GM04504 (cell line): ENCODE data around the gene AKAP13.

Experiments
- DNase-seq: peaks from one replicate; pipeline ENCODE4 v3.0.0-alpha.2; 2012; ENCODE audit warnings: low read depth

Gene AKAP13

DNA sequence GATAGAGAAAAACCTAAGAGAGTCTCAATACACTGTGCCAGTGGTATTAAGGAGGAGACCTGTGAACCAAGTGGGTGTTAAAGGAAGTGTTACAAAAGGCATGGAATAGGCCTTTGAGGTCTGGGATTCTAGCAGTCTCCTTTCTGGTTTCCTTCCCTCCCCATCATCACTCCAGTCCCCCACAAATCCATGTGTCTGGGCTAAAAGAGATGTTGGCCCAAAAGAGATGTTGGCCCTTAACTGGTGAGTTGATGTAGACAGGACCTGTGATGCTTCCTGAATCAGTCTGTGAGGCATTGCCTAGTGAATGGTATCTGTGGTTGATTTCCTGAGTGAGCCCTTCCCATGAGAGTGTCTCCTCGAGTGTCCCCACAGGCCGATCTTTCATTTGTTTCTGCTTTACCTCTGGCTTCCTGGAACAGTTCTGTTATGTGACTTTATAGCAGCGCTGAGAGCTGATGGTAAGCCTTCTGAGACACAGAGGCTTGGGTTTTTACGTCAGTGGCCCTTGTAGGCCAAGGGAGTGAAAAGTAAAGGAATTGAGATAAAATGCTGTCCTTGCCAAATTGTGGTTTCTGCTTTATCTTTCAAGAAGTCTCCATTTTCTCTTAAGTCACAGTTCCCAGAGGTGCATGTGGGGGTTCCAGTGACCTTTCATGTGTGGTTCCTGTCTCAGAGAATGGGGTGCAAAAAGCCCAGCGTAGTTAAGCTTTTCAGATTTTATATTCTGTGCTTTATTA lies 326.5 kb downstream of the AKAP13 start:
- no peak for DNase-seq

DNA sequence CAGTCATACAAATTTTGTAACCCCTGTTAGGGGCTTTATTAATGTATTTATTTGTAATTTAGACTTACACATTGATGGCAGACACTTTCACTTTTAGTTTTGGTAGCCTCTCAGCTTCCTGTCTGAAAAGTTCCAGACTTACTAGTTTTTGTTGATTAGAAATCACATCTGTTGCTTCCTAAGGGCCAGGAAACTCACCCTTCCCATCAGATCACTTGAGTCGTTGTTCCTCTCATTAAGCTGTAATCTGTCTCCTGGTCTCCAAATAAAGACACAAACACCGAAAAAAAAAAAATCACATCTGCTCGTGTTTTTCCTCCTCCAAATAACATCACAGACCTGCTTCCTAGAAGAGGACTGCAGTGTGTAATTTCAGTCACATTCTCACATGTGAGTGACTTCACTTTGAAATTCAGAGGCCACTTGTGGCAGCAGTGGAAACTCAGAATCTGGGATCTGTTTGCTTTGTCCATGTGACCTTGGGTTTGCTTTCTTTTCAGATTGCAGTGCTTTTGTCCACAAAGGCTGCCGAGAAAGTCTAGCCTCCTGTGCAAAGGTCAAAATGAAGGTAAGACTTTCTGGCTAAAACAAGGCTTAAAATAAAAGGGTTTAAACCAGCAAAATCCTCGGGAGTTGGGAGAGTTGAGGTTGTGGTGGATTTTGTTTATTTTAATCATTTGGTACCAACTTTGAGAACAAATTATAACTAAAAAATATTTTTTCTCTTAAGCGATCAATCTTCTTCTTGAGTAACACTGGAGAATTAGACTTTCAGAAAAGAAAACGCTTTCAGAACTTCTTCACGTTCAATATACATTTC lies 327.3 kb downstream of the AKAP13 start:
- DNase-seq: no peak

DNA sequence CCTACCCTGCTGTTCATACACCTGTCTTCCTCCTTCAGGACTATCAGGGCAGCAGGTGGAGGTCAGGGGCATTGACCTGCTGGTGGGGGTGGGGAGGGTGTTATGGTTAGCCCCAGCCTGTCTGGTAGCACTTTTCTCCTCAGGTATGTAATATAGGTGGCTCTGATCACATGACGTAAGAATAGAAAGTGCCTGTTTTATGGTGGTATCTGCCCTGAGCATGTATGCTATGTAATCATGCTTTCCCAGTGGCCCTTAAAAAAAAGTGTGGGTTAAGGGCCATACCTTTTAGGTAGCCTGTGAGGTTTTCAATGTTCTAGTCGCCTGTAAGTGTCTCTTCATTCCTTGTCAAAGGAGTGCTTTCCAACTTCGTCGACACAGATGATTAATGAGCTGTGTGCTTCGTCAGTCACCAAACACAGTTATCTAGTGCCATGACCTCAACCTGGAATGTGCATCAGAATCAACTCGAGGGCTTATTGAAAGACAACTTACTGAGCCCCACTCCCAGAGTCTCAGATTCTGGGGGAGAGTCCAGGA lies 328.1 kb downstream of the AKAP13 start:
- DNase-seq: no peak

DNA sequence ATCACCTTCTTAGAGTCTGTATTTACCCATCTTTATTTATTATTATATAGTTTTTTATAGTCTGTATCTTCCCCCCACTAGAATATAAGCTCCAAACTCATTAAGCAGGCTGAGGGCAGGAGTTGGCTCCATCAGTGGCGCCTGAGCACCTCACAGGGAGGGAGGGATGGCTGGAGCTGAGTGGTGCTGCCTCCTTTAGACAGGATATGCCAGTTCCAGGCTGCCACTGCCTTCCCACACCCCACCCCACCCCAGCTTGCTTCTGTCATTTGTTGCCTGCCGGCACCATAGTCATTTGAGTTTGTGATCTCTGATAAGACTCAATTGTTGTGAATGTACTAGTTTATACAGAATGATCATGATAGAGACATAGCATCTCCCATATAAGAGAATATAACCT lies 328.8 kb downstream of the AKAP13 start:
- DNase-seq: no peak

DNA sequence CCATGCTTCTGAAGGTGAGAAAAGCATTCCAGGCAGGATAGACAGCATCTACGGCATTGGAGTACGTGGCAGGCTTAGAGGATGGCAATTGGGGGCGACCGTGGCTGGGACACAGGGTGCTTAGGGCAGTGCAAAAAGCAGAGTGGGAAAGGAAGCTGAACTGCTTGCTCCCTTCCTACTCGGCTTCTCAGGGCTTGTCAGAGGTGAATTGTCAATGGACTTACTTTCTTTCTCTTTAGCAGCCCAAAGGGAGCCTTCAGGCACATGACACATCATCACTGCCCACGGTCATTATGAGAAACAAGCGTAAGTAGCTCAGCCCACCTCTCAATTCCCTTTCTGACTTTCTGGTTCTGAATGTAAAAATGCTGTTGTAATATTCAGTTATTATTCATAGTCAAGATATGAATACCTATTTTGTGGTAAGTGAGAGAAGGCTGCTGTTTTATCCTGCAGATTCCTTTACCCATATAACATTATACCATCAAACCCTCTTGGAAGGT lies 330.0 kb downstream of the AKAP13 start:
- DNase-seq: no peak

DNA sequence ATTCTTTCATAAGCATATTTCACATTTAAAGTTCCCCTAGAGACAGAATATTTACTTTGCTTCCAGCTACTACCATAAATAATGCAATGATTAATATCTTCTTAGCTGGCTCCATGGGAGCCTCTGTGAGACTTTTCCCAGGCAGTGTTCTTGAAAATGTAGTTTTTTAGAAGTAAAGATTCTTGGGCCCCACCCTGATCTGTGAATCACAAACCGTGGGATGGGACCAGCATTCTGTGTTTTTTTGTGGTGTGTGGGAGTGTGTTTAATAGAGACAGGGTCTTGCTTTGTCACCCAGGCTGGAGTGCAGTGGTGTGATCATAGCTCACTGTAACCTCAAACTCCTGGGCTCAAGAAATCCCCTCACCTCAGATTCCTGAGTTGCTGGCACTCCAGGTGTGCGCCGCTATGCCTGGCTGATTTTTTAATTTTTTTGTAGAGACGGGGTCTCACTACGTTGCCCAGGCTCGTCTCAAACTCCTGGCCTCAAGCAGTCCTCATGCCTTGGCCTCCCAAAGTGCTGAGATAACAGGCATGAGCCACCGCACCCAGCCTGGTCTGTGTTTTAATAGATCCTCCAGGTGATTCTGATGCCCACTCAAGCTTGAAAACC lies 331.3 kb downstream of the AKAP13 start:
- no peak for DNase-seq

DNA sequence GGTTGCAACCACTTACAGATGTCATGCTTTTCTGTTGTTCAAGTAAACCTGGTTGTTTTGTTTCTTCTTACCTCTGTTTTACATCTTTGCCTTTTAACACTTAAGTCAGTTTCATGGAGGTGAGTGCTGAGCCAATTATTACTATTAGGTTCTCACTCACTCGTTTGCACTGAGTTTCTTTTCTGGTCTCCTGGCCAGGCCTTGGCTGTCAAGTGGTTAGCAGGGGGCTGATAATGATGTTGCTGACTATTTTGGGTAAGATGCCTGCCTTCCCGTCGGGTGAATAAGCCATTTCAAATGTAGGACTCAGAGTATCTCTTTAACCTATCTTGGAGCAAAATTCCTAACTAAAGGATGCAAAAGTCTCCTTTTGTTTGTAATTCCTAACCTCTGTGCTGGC lies 335.9 kb downstream of the AKAP13 start:
- no peak for DNase-seq

DNA sequence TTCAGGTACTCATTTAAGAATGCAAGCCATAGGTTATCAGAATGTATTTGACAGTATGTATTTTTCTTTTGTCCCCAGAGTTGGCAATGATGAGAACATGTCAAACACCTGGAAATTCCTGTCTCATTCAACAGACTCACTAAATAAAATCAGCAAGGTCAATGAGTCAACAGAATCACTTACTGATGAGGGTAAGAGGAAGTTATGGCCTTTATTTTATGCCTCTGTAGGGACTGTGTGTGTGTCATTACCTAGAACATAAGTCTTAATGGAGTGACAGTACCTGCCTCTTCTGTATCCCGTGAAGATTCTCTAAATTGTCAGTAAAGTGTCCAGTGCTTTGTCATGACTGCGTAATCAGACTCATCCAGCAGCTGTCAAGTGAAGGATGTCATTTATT lies 336.8 kb downstream of the AKAP13 start:
- DNase-seq: no peak

DNA sequence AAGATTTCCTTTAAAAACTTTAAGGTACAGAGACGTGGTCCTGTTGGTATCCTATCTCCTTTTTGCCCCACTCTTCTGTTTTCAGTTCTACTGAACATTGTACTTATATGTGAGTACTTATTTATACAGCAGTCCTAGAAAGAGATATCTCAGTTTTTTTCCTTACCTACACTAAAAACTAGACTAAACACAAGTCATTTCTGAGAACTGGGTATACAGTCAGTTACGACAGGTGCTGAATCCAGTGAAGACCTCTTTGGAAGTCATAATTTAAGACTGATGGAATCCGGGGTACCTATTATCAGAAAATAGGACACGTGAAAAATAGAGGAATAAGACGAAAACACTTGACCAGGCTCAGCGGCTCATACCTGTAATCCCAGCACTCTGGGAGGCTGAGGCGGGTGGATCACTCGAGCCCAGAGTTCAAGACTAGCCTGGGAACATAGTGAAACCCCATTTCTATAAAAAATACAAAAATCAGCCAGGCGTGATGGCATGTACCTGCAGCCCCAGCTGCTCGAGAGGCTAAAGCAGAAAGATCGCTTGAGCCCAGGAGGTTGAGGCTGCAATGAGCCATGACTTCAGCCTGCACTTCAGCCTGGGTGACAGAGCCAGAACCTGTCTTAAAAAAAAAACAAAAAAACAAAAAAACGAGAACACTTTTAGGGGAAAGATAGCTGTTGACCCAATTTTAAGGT lies 338.0 kb downstream of the AKAP13 start:
- DNase-seq: no peak

DNA sequence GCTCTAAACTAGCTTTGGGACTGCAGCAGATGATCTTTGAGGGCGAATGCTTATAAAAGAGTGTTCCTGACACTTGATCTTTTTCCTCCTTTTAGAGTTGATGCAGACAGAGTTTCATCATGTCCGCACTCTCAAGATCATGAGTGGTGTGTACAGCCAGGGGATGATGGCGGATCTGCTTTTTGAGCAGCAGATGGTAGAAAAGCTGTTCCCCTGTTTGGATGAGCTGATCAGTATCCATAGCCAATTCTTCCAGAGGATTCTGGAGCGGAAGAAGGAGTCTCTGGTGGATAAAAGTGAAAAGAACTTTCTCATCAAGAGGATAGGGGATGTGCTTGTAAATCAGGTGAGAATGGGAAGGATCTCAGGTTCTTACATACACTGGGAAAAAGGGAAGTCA lies 338.6 kb downstream of the AKAP13 start:
- DNase-seq: no peak

DNA sequence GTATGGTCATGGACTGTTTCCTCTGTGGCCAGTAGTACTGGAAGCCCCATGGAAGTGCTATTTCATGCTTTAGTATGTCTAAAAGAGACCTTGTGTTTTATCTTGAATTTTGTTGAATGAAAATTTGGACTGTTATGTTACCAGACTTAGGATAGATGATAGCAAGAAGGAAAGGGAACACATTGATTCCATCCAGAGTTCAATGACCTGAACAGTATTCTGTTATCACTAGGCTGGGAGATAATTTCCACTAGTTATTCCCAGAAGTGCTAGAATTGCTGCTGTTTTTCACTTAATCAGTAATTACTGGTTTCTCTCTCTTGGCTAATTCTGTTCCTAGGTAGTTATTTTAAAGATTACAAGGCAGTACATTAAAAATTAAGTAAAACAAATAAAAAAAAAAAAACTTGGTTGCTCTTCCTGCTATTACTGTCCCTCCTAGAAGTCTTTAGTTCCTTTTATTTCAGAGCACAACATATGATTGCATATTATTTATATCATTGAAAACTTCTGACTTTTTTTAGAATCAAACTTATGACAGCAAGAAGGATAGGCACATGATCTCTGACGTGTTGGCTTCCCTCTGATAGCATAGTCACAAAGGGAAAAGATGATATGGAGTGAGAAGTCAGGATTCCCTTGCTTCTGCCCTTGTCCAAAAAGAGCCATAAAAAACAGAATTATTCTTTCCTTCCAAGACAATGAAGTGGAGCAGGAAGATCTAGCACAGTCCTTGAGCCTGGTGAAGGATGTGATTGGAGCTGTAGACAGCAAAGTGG lies 342.2 kb downstream of the AKAP13 start:
- no peak for DNase-seq

DNA sequence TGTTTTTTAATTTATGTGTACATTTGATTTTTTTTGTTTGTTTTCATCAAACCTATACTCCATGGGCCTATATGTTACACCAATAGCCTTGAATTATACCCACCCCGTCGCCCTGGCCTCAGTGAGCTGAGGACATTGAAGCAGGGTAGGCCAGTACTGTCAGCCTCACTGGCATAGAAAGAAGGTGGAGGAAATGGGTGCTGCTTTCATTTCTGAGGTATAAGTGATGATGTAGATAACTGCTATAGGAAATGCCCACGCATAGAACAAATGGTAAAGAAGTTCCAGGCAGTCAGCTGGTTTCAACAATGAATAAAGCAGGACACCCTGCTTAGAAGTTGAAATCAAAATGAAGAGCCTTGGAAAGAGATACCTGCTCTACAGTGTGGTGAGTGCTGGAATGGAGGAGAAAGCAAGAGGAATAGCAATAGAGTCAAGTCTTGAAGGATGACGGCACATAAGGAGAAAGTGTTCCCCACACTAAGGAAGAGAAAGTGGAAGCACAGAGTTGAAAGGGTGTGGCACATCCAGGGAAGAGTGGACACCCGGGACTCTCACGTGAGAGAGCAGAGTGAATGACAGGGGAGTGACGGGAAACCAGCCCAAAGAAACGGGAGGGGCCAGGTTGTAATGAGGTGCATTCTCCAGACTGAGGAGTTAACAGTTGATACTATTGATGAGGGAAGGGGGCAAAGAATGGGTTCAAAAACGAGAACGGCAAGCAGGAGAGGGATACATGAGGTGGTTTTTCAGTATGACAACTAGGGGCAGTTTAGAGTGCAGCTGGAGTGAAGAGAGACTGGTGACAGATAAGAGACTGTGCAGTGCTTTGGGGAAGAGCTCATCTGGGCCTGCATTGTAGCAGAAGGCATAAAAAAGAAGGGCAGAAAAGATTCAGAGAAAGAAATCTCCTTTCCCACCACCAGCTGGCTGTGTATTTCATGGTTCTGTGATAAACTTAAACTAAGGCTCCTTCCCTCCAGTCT lies 343.9 kb downstream of the AKAP13 start:
- no peak for DNase-seq

DNA sequence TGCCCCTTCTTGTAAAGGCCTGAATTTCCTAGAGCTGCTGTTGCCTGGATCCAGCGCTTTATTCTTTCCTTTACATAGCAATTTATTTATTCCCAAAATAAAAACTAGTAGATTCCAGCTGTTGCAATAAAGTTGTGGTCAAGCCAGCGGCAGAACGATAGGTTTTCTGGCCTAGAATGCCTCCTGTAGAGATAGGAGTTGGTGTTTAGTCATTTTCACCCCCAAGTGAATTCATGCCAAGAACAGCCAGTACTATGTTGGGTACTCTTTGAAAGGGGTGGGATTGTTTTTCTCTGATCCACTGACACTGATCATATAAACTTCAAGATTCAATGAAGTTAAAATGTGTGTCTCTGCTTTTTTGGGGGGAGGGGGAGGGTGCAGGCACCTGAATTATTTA lies 344.6 kb downstream of the AKAP13 start:
- no peak for DNase-seq

DNA sequence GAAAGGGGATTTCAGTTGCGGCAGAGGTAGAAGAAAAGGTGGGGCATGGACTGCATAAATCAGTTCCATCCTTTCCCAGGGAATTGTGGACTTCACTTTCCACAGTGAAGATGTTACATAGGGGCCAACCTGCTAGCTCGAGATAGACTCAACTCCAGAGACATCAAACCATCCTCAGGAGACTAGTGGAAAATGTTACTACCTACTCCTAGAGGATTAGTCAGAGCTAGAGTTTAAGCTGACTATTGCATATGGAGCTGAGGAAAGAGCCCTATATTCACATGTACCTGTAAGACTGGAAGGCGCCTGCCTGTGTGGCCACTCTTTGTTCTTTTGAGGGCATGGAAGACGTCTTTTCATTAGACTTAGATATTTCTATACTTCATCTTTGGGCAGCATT lies 345.2 kb downstream of the AKAP13 start:
- DNase-seq: no peak

DNA sequence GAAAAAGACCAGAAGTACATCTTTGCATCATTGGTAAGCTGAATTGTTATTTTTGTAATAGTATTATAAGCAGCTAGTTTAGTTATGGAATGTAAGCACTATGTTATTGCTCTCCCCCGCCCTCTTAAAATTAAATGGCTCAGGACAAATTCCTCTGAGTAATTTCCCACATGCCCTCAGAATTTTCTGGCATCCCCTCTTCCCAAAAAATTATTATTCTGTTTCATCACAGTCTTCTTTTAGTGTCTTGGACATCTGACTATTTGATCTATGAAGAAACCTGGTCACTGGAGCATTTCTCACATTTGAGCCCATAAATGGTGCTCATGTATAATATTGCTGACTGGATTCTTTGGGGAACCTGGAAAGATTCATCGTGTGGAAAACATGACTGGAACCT lies 346.1 kb downstream of the AKAP13 start:
- DNase-seq: peak; percentile 47

DNA sequence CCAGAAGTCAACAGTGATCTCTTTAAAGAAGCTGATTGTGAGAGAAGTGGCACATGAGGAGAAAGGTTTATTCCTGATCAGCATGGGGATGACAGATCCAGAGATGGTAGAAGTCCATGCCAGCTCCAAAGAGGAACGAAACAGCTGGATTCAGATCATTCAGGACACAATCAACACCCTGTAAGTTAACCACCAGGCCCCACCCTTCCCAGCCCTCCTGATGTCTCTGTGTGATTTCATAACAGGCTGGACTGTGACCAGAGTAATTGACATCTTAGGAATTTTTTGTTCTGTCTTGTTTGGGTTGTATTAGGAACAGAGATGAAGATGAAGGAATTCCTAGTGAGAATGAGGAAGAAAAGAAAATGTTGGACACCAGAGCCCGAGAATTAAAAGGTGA lies 346.7 kb downstream of the AKAP13 start:
- peak; percentile 38 for DNase-seq

DNA sequence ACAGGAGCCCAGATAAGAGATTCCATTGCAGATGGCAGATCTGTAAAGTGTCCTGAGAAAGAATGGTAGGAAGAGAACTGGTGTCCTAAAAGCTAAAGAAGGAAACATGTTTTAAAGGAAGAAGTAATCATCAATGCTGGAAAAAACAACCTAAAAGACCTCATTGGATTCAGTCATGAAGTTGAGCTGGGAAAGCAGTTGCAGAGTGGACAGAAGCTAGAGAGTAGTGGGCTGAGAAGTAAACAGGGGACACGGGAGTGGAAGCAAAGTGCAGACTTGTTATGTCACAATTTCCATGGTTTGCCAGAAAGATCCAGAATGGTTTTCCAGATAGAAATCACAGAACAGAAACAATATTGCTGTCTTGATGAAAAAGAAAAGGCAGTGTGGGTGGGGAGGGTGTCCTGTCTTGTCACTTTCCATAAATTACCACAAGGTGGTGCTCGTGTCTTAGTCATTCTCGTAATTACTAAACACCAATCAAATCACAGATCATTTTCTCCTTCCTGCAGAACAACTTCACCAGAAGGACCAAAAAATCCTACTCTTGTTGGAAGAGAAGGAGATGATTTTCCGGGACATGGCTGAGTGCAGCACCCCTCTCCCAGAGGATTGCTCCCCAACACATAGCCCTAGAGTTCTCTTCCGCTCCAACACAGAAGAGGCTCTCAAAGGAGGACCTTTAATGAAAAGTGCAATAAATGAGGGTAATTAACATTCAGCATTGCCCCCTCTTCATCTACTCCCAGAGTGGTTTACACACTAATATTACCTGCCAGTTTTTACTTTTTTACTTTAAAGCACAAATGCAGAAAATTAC lies 349.8 kb downstream of the AKAP13 start:
- DNase-seq: no peak

DNA sequence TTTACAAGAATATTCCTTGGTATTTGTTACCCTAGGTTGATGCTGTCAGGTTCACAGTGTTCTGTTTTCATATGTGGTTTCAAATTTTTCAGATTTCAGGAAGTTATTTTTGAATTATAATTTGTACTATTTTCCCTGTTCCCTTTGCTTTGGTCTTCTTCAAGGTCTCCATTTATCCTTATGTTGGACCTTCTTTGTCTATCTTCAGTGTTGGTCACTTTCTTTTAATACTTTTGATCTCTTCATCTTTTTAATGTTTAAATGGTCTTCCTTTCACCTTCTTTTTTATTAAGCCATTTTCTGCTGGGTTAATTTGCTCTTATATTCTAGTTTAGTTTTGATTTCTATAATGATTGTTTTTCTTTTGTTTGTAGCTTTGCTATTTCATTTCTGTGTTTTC lies 353.0 kb downstream of the AKAP13 start:
- no peak for DNase-seq

DNA sequence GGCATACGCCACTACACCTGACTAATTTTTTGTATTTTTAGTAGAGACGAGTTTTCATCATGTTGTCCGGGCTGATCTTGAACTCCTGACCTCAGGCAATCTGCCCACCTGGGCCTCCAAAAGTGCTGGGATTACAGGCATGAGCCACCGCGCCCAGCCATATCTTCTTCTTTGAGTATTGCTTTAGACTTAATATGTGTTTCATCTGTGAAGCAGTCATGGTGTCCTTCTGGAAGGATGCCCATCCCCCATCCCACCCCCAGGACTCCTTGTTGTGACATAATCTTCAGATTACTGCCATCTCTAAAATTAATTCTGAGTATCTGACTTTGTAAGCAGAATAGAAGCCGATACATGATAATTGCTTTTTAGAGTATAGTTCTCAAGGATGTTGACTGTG lies 356.7 kb downstream of the AKAP13 start:
- no peak for DNase-seq
